Islet of Langerhans (tissue), 1 donor: ENCODE results near the gene FLNC.

Experiments
- FAIRE-seq: peaks from one replicate; lab custom pipeline; 2011; peaks lifted over from hg19 to GRCh38; lab: Jason Lieb, UNC

The FLNC gene

GRCh38 chr7:128831994-128832879 lies 2.0 kb downstream of the FLNC start:
- FAIRE-seq: no peak

- no peak for FAIRE-seq
Observed at GRCh38 chr7:128832880-128833147, 2.6 kb downstream of the FLNC start.

GRCh38 chr7:128833148-128833945 lies 3.1 kb downstream of the FLNC start:
- no peak for FAIRE-seq

- FAIRE-seq: no peak
Observed at GRCh38 chr7:128833946-128834325, 3.7 kb downstream of the FLNC start.

GRCh38 chr7:128835231-128835751 lies 5.1 kb downstream of the FLNC start:
- FAIRE-seq: no peak

DNA sequence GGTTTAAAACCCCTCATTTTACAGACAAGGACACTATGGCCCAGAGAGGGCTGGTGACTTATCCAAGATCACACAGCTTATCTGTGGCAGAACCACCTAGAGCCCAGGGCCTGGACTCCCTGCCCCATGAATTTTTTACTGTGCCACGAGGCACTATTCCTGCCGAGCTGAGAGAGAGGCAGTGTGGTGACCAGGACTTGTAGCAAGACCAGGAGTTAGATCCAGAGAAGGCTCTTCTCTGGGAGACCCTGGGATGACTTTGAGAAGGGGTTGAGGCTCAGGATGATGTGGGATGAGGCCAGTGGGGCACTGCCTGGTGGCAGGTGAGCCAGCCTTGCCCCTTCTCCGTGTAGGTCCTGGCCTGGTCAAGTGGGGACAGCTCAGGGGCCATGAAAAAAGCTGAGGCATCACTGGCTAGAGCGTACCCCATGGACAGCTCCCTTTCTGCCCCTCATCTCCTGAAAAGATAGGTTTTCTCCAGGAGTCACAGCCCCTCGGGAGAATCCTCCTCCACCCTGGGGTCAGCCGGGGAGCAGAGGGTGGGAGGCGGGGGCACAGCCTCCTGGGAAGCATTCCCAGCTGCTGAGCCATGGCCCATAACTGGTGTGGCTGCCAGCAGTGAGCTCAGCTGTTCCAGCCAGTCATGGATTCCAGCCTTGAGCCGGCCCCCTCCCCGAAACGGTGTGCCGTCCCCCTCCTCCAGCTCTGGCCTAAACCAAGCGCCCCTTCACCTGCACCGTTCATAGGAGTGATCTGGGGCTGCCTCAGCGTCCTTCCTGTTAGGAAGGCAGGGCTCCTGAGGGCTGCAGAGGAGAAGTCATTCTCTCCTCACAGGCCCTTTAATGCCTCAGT lies 5.8 kb downstream of the FLNC start:
- FAIRE-seq: no peak

DNA sequence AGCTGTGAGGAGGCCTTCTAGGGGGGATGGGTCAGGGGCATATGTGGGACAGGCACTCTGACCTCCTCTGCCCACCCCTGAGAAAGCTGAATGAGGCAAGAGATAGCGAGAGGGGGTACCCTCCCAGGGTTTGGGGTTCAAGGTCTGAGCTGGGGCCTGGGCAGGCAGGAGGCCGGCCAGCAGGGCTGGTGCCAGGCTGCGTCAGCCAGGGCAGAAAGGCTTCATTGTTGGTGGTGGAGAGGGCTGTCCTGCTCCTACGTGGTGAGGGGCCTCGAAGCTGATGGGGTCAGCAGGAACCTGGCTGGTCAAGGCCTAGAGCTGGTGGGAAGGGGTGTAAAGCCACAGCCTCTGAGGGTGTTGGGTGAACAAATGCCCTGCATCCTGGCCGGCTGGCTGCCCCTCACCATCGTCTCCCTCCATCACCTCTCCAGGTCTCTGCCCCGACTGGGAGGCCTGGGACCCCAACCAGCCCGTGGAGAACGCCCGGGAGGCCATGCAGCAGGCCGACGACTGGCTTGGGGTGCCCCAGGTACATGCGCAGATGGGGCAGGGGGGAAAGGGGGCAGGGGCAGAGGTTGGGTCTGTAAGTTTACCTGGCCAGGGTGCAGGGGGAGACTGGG lies 6.6 kb downstream of the FLNC start:
- FAIRE-seq: no peak

GRCh38 chr7:128837521-128837921 lies 7.3 kb downstream of the FLNC start:
- no peak for FAIRE-seq

DNA sequence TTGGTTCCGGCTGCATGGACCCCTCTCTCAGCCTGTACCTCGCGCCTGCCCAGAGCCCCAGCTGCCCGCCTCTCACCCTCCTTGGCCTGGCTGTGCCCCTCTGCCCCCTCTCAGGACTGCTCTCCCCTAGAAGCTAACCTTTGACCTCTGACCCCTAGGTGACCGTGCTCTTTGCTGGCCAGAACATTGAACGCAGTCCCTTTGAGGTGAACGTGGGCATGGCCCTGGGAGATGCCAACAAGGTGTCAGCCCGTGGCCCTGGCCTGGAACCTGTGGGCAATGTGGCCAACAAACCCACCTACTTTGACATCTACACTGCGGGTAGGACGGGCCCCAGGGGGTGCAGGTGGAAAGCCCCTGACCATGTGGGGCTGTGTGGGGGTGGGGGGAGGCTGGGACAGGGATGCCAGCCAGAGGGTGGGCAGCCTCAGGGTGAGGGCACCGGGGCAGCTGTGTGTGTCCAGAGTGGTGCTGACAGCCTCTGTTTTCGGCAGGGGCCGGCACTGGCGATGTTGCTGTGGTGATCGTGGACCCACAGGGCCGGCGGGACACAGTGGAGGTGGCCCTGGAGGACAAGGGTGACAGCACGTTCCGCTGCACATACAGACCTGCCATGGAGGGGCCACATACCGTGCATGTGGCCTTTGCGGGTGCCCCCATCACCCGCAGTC lies 8.0 kb downstream of the FLNC start:
- no peak for FAIRE-seq

GRCh38 chr7:128838981-128839731 lies 8.9 kb downstream of the FLNC start:
- FAIRE-seq: no peak

DNA sequence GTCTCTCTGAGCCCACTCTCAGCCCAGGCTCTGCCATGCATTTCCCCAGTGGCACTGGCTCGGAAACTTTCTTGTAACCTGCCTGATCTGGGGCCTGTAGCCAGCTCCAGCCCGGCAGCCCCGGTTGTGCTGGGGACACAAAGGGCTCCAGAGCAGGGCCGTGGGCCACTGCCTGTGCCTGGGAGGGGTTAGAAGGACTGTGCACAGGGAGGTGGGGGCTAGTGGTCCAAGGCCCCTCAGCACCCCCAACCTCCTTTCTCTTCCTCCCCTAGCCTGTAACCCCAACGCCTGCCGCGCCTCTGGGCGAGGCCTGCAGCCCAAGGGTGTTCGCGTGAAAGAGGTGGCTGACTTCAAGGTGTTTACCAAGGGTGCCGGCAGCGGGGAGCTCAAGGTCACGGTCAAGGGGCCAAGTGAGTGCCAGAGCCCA lies 9.6 kb downstream of the FLNC start:
- FAIRE-seq: no peak

DNA sequence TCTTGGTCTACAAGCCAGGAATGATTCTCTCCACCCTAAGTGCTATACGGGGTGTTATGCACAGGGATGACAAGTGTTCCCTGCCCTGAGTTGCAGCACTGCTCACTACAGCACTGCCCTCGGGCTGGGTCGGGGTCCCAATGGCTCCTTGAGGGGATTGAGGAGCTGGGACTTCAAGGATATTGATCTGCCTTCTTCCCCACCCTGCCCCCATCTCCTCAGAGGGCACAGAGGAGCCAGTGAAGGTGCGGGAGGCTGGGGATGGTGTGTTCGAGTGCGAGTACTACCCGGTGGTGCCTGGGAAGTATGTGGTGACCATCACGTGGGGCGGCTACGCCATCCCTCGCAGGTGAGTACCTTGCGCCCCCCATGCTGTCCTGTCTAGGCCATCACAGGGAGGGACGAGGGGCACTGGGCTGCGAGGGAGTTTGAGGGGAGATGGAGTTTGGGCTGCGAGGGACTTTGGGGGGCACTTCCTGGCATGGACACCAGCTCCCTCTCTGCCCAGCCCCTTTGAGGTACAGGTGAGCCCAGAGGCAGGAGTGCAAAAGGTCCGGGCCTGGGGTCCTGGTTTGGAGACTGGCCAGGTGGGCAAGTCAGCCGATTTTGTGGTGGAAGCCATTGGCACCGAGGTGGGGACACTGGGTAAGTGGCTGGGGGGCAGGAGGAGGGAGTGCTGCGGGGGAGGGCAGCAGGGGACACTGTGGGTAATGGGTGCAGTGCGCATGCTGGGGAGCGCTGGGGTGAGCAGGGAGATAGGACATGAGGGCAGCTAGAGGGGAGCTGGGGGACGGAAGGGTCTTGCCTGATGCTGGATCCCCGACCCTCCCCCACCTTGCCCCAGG lies 10.3 kb downstream of the FLNC start:
- no peak for FAIRE-seq

- no peak for FAIRE-seq
Observed at GRCh38 chr7:128841171-128841690, 11.0 kb downstream of the FLNC start.

GRCh38 chr7:128841921-128842673 lies 11.9 kb downstream of the FLNC start:
- FAIRE-seq: no peak

GRCh38 chr7:128842674-128843641 lies 12.8 kb downstream of the FLNC start:
- FAIRE-seq: no peak

- no peak for FAIRE-seq
Observed at GRCh38 chr7:128843938-128844621, 13.9 kb downstream of the FLNC start.

DNA sequence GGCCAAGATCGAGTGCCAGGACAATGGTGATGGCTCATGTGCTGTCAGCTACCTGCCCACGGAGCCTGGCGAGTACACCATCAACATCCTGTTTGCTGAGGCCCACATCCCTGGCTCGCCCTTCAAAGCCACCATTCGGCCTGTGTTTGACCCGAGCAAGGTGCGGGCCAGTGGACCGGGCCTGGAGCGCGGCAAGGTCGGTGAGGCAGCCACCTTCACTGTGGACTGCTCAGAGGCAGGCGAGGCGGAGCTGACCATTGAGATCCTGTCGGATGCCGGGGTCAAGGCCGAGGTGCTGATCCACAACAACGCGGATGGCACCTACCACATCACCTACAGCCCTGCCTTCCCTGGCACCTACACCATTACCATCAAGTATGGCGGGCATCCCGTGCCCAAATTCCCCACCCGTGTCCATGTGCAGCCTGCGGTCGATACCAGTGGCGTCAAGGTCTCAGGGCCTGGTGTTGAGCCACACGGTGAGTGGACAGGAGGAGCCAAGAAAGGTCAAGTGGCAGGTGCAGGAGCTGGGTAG lies 14.6 kb downstream of the FLNC start:
- no peak for FAIRE-seq
